Esophagus muscularis mucosa (tissue), 4 donors: ENCODE measurements around the gene DRC7.

Experiments
- CTCF ChIP-seq, 3 experiments: fragments of 200-600 bp in 2 of 3; fragments of 450-650 bp in 1 of 3; sonication (generic) in 2 of 3; IDR thresholded peaks; one replicate each; pipeline ENCODE4 v1.5.1; 2017 to 2019; ENCODE audit warnings: antibody characterized with exemption in 3 of 3, mild to moderate bottlenecking in 2 of 3, moderate library complexity in 1 of 3
- EP300 ChIP-seq: sonication (generic); formaldehyde crosslinking; IDR thresholded peaks from one replicate; pipeline ENCODE4 v1.6.1; 2017; ENCODE audit warnings: antibody characterized with exemption
- POLR2A ChIP-seq: fragments of 450-650 bp; IDR thresholded peaks from one replicate; pipeline ENCODE4 v1.6.1; 2017; ENCODE audit warnings: antibody characterized with exemption, moderate library complexity, mild to moderate bottlenecking, low read depth
- POLR2AphosphoS5 ChIP-seq, 2 donors: sonication (generic); formaldehyde crosslinking; IDR thresholded peaks; one replicate each; pipeline ENCODE4 v1.6.1; 2017; ENCODE audit warnings: antibody characterized with exemption in 2 of 2

- TF ChIP-seq CTCF (IDR thresholded peaks at IDR 0.05) (no peak), POLR2A (no peak), POLR2AphosphoS5 (IDR thresholded peaks at IDR 0.05) (no peak), EP300 (no peak)
Measured at GRCh38 chr16:57658878-57659674, 35.5 kb upstream of the DRC7 start.
